HG03520 (cell line): ENCODE results near the gene METTL21C.

Experiments
- ATAC-seq: cut with Tn5 transposase; IDR thresholded peaks from one replicate; pipeline ENCODE4 v1.9.1; 2021; ENCODE audit warnings: mild to moderate bottlenecking, moderate library complexity; ENCODE audit not compliant: unreplicated experiment

METTL21C gene

GRCh38 chr13:102667911-102668310 lies 26.9 kb downstream of the METTL21C start:
- no peak for ATAC-seq

- no peak for ATAC-seq
Observed at GRCh38 chr13:102667023-102667422, 27.8 kb downstream of the METTL21C start.

- ATAC-seq: no peak
Observed at GRCh38 chr13:102659168-102659713, 35.6 kb downstream of the METTL21C start.

- no peak for ATAC-seq
Observed at GRCh38 chr13:102658660-102659059, 36.2 kb downstream of the METTL21C start.

- ATAC-seq: no peak
Observed at GRCh38 chr13:102657630-102658029, 37.2 kb downstream of the METTL21C start.

GRCh38 chr13:102654756-102655155 lies 40.1 kb downstream of the METTL21C start:
- ATAC-seq: no peak

DNA sequence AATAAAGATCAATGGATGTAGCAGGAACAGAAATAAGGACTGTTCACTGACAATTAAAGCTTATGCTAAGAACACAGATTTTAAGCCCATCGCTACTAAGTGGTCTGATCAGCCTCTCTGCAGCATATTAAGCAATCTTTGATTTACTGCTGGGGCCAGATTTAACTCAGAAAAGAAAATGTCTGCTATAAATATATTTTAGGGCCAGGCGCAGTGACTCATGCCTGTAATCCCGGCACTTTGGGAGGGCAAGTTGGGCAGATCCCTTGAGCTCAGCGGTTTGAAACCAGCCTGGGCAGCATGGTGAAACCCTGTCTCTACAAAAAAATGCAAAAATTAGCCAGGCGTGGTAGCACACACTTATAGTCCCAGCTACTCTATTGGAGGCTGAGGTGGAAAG lies 43.0 kb downstream of the METTL21C start:
- no peak for ATAC-seq

DNA sequence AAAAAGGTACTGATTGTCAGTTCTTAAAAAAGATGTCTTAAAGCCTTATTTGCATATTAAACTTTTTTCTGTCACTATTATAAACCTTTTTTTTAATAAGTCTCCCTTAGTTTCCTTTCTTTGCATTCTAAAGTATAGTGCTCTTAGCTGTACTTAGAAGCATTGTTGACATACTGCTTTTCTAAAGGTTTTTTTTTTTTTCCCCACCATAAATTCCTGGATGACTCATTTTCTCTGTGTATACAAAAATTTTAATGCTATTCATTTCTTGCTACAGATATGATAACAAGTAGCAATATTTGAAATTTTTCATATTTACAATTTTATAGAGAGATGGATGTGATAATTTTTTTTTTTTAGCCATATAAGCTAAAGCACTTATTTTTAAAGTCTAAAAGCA lies 43.5 kb downstream of the METTL21C start:
- no peak for ATAC-seq

GRCh38 chr13:102650444-102650843 lies 44.4 kb downstream of the METTL21C start:
- no peak for ATAC-seq

DNA sequence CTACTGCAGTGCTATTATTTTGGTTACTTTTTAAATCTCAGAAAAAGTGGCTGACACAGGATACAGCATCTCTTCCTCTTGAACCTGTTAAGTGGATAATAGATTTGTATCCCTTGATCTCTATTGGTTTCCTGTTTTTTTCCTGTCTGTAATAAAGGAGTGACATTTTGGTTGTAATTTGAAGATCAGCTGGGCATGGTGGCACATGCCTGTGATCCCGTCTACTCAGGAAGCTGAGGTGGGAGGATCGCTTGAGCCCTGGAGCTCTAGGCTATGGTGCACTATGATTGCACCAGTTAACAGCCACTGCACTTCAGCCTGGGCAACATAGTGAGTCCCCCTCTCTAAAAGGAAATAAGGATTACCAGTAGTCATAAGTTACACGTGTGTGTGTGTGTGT lies 46.8 kb downstream of the METTL21C start:
- ATAC-seq: no peak

- no peak for ATAC-seq
Observed at GRCh38 chr13:102645701-102646100, 49.1 kb downstream of the METTL21C start.

DNA sequence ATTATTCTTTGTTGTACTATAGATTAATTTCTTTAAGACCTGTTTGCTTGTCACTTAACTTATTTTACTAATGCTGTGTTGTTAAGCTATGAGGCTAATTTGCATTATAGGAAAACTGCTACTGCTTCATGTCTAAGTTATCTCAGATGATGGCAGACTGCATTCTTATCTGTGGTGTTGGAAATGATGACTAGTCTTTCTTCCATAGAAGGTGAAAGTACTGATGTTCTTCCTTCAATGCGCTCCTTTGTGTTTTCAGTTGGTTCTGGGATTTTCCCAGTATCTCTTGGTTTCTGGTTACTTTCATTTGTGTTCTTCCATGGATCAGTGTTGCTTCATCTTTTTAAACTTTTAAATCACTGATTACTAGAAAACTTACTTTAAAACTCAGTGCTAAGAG lies 51.2 kb downstream of the METTL21C start:
- no peak for ATAC-seq

GRCh38 chr13:102642475-102642874 lies 52.4 kb downstream of the METTL21C start:
- ATAC-seq: no peak

GRCh38 chr13:102642029-102642428 lies 52.8 kb downstream of the METTL21C start:
- no peak for ATAC-seq

- ATAC-seq: no peak
Observed at GRCh38 chr13:102638741-102639140, 56.1 kb downstream of the METTL21C start.
